Hippocampal formation (tissue), 2 donors: ENCODE measurements around the gene CHN1.
A peak's percentile ranks its signal among the peaks of the same experiment; 100 is the strongest.

ENCODE experiments used
- DNase-seq, 2 donors: peaks; one replicate each; lab custom pipeline; 2025; lab: John Stamatoyannopoulos, UW

CHN1 gene

GRCh38 chr2:174873471-174873870 lies 131.7 kb downstream of the CHN1 start:
- no peak for DNase-seq

- no peak for DNase-seq
Measured at GRCh38 chr2:174870787-174871186, 134.4 kb downstream of the CHN1 start.

GRCh38 chr2:174868878-174869277 lies 136.3 kb downstream of the CHN1 start:
- no peak for DNase-seq

GRCh38 chr2:174866421-174866820 lies 138.8 kb downstream of the CHN1 start:
- DNase-seq, result no peak

- DNase-seq, result no peak
Measured at GRCh38 chr2:174863183-174863582, 142.0 kb downstream of the CHN1 start.

GRCh38 chr2:174859563-174860169 lies 145.5 kb downstream of the CHN1 start:
- no peak for DNase-seq

GRCh38 chr2:174858745-174859144 lies 146.4 kb downstream of the CHN1 start:
- DNase-seq, result no peak

GRCh38 chr2:174856447-174856846 lies 148.7 kb downstream of the CHN1 start:
- DNase-seq, result no peak

- peak in 1 of 2 donors; percentile 81 for DNase-seq
Measured at GRCh38 chr2:174846941-174847938, 157.9 kb downstream of the CHN1 start.

- DNase-seq, result no peak
Measured at GRCh38 chr2:174846218-174846617, 159.0 kb downstream of the CHN1 start.

- DNase-seq, result no peak
Measured at GRCh38 chr2:174844295-174844708, 160.9 kb downstream of the CHN1 start.

- no peak for DNase-seq
Measured at GRCh38 chr2:174842496-174842895, 162.7 kb downstream of the CHN1 start.

GRCh38 chr2:174841936-174842335 lies 163.2 kb downstream of the CHN1 start:
- DNase-seq, result no peak

- no peak for DNase-seq
Measured at GRCh38 chr2:174841350-174841749, 163.8 kb downstream of the CHN1 start.

GRCh38 chr2:174840436-174840835 lies 164.7 kb downstream of the CHN1 start:
- no peak for DNase-seq

GRCh38 chr2:174839662-174840061 lies 165.5 kb downstream of the CHN1 start:
- DNase-seq, result no peak

GRCh38 chr2:174836995-174837390 lies 168.2 kb downstream of the CHN1 start:
- DNase-seq, result no peak

GRCh38 chr2:174836377-174836994 lies 168.7 kb downstream of the CHN1 start:
- DNase-seq, result no peak

GRCh38 chr2:174835797-174836255 lies 169.4 kb downstream of the CHN1 start:
- DNase-seq, result no peak

GRCh38 chr2:174833737-174834136 lies 171.4 kb downstream of the CHN1 start:
- DNase-seq, result no peak

GRCh38 chr2:174830561-174830960 lies 174.6 kb downstream of the CHN1 start:
- DNase-seq, result no peak

GRCh38 chr2:174829550-174829949 lies 175.6 kb downstream of the CHN1 start:
- DNase-seq, result peak in 1 of 2 donors; percentile 27
